Mammary epithelial cell (primary cell): ENCODE measurements around the gene STK33.

Experiments
- CTCF ChIP-seq, 2 donors: IDR thresholded peaks in 1 of 2; conservative IDR thresholded peaks in 1 of 2; 2 replicates each; pipeline ENCODE4 v1.5.1; 2011 to 2012; ENCODE audit warnings: inconsistent platforms in 2 of 2, low read length in 2 of 2, mild to moderate bottlenecking in 2 of 2, control low read depth in 1 of 2, low read depth in 1 of 2; ENCODE audit not compliant: insufficient read depth in 1 of 2; ENCODE audit errors: extremely low read depth in 1 of 2
- EZH2 ChIP-seq: IDR thresholded peaks from 2 replicates; pipeline ENCODE4 v1.6.1; 2012; ENCODE audit warnings: low read length, inconsistent platforms, borderline replicate concordance

- TF ChIP-seq CTCF (conservative IDR thresholded peaks at IDR 0.05 in 1 of 2, IDR thresholded peaks at IDR 0.05 in 1 of 2; ENCODE audit: extremely low read depth in 1 of 2, insufficient read depth in 1 of 2, low read depth in 1 of 2, low read length in 2 of 2): no peak
- no peak for TF ChIP-seq EZH2
Observed at GRCh38 chr11:8567602-8568198, 26.3 kb downstream of the STK33 start.
